Chondrocyte (in vitro differentiated cells): ENCODE measurements around the gene ATP6V0C. TPM values are rescaled to one million over a fixed set of nuclear protein-coding genes. Genes with fewer than 3 reads are reported as not detected.

Experiments
- DNase-seq: peaks from one replicate; pipeline ENCODE4 v3.0.0; 2021; ENCODE audit warnings: mixed read lengths, low spot score
- H3K27ac Mint-ChIP-seq: one replicate; pipeline ENCODE4 v1.8.0; 2021; ENCODE audit warnings: mild to moderate bottlenecking, moderate library complexity, mixed read lengths; ENCODE audit not compliant: unreplicated experiment
- H3K27me3 Mint-ChIP-seq: 2 replicates; pipeline ENCODE4 v1.8.0; 2021; ENCODE audit warnings: low read depth, mixed read lengths
- H3K36me3 Mint-ChIP-seq: 2 replicates; pipeline ENCODE4 v1.8.0; 2021; ENCODE audit warnings: low read depth, mixed read lengths
- H3K4me1 Mint-ChIP-seq: 2 replicates; pipeline ENCODE4 v1.8.0; 2021; ENCODE audit warnings: low read depth, mild to moderate bottlenecking, mixed read lengths
- H3K4me3 Mint-ChIP-seq: one replicate; pipeline ENCODE4 v1.8.0; 2021; ENCODE audit warnings: mild to moderate bottlenecking, moderate library complexity, mixed read lengths; ENCODE audit not compliant: unreplicated experiment
- H3K9me3 Mint-ChIP-seq: 2 replicates; pipeline ENCODE4 v1.8.0; 2021; ENCODE audit warnings: low read depth, mixed read lengths
- CTCF ChIP-seq: fragments of 200-600 bp; sonication (generic); IDR thresholded peaks from 2 replicates; pipeline ENCODE4 v1.5.0; 2021; ENCODE audit warnings: antibody characterized with exemption, mild to moderate bottlenecking, moderate library complexity
- total RNA-seq: library from RNA; stranded (reverse); gene quantifications from 3 replicates; pipeline ENCODE4 v1.2.1, GENCODE V29; 2021

ATP6V0C gene
- total RNA-seq, 1 donor from 2014 or later: 200 TPM

- Mint-ChIP-seq H3K4me3 (peak overlapping the region; percentile 60), H3K4me1 (peaks cover 37% of the 10 kb centered on the region), H3K27ac (no peak overlapping the region), H3K27me3 (no peaks in the 10 kb centered on the region), H3K9me3 (no peaks in the 10 kb centered on the region), H3K36me3 (no peaks in the 10 kb centered on the region)
- no peak for TF ChIP-seq CTCF
- DNase-seq: peak; percentile 87
Observed at GRCh38 chr16:2473446-2473926, 40.3 kb upstream of the ATP6V0C start.

- Mint-ChIP-seq H3K9me3 (no peaks in the 10 kb centered on the region), H3K27me3 (no peaks in the 10 kb centered on the region), H3K27ac (peak overlapping the region; percentile 80), H3K4me1 (peaks cover 31% of the 10 kb centered on the region), H3K36me3 (no peaks in the 10 kb centered on the region), H3K4me3 (peak overlapping the region; percentile 72)
- DNase-seq: peak; percentile 89
- peak; percentile 72 for TF ChIP-seq CTCF
Observed at GRCh38 chr16:2473999-2474876, 39.5 kb upstream of the ATP6V0C start.

- Mint-ChIP-seq H3K9me3 (no peaks in the 10 kb centered on the region), H3K4me1 (peaks cover 24% of the 10 kb centered on the region), H3K27ac (peak within 1 kb of the TSS; percentile 80), H3K36me3 (no peaks in the 10 kb centered on the region), H3K27me3 (no peaks in the 10 kb centered on the region), H3K4me3 (peak within 1 kb of the TSS; percentile 72)
- DNase-seq: no peak
- no peak for TF ChIP-seq CTCF
Observed at GRCh38 chr16:2474877-2475412, 38.8 kb upstream of the ATP6V0C start, which contains the start of gene TBC1D24. TBC1D24 (plus strand) TSS chr16:2475127; CDS start chr16:2496149, 21,022 bp downstream.

- Mint-ChIP-seq H3K4me1 (peaks cover 23% of the 10 kb centered on the region), H3K4me3 (peak overlapping the region; percentile 58), H3K36me3 (no peaks in the 10 kb centered on the region), H3K27ac (no peak overlapping the region), H3K9me3 (no peaks in the 10 kb centered on the region), H3K27me3 (no peaks in the 10 kb centered on the region)
- no peak for DNase-seq
- no peak for TF ChIP-seq CTCF
Observed at GRCh38 chr16:2475413-2476344, 38.1 kb upstream of the ATP6V0C start.

- DNase-seq: no peak
- H3K4me3 Mint-ChIP-seq: peak overlapping the region; percentile 58
- H3K27me3 Mint-ChIP-seq: no peaks in the 10 kb centered on the region
- no peaks in the 10 kb centered on the region for H3K9me3 Mint-ChIP-seq
- H3K27ac Mint-ChIP-seq: no peak overlapping the region
- no peaks in the 10 kb centered on the region for H3K36me3 Mint-ChIP-seq
- H3K4me1 Mint-ChIP-seq: peaks cover 23% of the 10 kb centered on the region
- TF ChIP-seq CTCF: no peak
Observed at GRCh38 chr16:2476345-2476720, 37.4 kb upstream of the ATP6V0C start.
